Stomach (tissue), 4 donors: ENCODE data around the gene UGT2A3.

Experiments used
- CTCF ChIP-seq, 7 experiments: fragments of 450-650 bp in 4 of 7; fragments of 200-600 bp in 3 of 7; sonication (generic) in 3 of 7; IDR thresholded peaks; one replicate each; pipeline ENCODE4 v1.5.1; 2016 to 2019; ENCODE audit warnings: antibody characterized with exemption in 7 of 7, control low read depth in 2 of 7, mild to moderate bottlenecking in 1 of 7
- EP300 ChIP-seq: sonication (generic); formaldehyde crosslinking; IDR thresholded peaks from one replicate; pipeline ENCODE4 v1.6.1; 2017; ENCODE audit warnings: antibody characterized with exemption

DNA sequence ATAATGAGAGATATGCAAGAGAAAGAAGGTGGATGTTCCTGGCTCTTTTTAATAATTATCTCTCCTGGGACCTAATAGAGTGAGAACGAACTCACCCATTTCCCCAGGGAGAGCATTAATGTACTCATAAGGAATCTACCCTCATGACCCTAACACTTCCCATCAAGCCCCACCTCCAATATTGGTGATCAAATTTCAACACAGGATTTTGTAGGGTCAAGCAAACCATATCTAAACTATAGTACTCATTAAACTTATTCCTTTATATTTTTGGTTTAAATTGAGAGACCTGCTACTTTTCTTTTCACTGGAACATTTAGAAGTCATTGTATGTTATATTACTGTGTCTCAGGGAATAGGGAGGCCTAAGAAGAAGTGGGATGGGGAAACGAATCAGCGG is 2.6 kb downstream of the UGT2A3 start:
- TF ChIP-seq EP300 (no peak), CTCF (IDR thresholded peaks at IDR 0.05) (no peak)
